Eye (tissue), 1 donor: ENCODE results near the gene CIB4.
A peak's percentile ranks its signal among the peaks of the same experiment; 100 is the strongest.

Experiments
- DNase-seq: peaks from one replicate; pipeline ENCODE4 v3.0.0-alpha.2; 2015

CIB4 gene

DNA sequence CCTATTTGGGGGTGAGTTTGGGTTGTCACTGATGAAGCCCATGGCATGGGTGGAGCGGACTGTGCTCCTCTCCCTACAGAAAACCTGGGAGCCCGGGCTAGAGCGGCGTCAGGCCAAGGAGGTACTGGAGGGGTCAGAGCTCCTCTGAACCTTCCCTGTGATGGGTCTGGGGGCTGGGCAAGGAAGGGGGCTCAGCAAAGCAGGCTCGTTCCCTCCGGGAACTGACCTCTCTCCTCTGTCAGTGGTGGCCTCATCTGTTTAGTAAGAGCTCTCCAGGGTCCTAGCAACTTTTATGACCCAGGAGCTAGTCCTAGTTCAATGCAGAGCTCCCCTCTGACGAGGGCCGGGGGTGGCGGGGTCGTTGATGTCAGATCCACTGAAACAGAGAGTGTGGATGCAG, 100.9 kb downstream of the CIB4 start:
- DNase-seq: no peak

- DNase-seq: no peak
Observed at GRCh38 chr2:26537826-26538475, 103.2 kb downstream of the CIB4 start.

- DNase-seq: no peak
Observed at GRCh38 chr2:26537069-26537825, 103.9 kb downstream of the CIB4 start.

GRCh38 chr2:26536371-26537068, 104.6 kb downstream of the CIB4 start:
- no peak for DNase-seq

- no peak for DNase-seq
Observed at GRCh38 chr2:26535663-26536275, 105.4 kb downstream of the CIB4 start.

GRCh38 chr2:26534865-26535662, 106.1 kb downstream of the CIB4 start:
- DNase-seq: no peak

DNA sequence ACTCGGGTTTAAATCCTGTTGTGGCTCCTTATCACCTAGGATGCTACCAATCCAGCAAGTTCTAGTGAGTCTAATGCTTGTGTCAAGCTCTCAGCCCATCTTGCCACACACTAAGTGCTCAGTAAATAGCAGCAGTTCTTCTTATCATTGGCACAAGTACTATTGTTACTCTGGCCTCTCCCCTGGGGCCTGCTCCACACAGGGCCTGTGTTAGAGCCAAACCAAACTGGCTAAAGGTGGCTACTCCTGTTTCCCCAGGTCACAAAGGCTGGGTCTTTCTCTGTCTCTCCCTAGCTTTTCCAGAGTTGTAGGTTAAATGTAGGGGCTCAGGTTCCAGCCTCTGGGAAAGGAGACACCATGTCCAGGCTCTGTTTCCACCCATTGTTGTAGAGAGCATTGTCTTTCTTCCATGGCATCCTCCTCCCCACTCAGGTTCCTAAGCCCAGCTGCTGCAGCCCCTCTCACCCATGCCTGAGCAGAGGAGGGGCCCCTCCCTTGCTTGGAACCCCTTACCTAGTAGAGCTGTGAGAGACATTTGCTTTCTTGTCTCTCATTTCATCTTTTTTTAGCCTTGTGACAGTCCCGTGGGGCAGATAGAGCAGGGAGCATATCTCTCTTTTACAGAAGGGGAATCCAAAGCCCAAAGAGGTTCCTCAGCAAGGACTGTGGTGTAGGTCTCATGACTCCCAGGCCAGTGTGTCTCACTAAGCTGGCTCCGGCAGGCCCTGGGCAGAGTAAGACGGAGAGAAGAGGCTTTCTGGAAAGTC, 106.9 kb downstream of the CIB4 start:
- DNase-seq: no peak

DNA sequence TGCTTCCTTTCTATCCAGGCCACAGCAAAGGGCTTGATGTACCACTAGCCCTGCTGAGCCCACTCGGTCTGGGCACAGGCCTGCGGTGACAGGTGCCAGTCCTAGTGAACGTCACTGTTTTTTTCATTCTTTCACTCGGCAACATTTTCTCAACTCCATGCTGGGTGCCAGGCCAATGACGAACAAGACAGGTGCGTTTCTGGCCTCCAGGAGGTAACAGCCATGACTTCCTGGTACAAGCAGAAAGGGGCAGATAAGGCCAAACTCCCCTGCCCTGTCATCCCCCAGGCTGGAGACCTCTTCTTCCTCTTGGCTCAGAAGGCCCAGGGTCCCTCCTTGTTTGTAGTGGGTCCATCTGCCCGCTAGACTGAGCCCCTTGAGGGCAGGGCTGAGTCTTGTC, 107.5 kb downstream of the CIB4 start:
- no peak for DNase-seq

GRCh38 chr2:26532301-26533250, 108.6 kb downstream of the CIB4 start:
- peak; percentile 68 for DNase-seq
